Panc1 (cell line): Measurements from ENCODE around the gene KASH5. TPM values are rescaled to one million over a fixed set of nuclear protein-coding genes. Genes with fewer than 3 reads are reported as not detected.

Source experiments
- ATAC-seq: fragments of 200-7000 bp; cut with Tn5 transposase; 2 replicates; pipeline ENCODE4 v1.9.1; 2020; ENCODE audit warnings: mild to moderate bottlenecking, moderate library complexity
- BruUV-seq: library from RNA; stranded (reverse); fragments of 400-500 nt; replicated peaks from 2 replicates; lab custom pipeline; 2021; lab: Mats Ljungman, UMichigan
- CTCF ChIA-PET: fragments of 300-600 bp; sonication (Branson Sonifier 250); formaldehyde crosslinking; loops from one replicate; lab custom pipeline; 2022; ENCODE audit warnings: antibody characterized with exemption; lab: Charles Lee
- POLR2A ChIA-PET: fragments of 300-600 bp; sonication (Branson Sonifier 250); formaldehyde crosslinking; loops from one replicate; lab custom pipeline; 2022; ENCODE audit warnings: antibody characterized with exemption; lab: Charles Lee
- DNase-seq: peaks from one replicate; pipeline ENCODE4 v3.0.0-alpha.2; 2010; ENCODE audit warnings: low read depth, low spot score
- H3K27ac ChIP-seq: 2 replicates; pipeline ENCODE4 v1.5.1; 2011; ENCODE audit warnings: mild to moderate bottlenecking, low read length, inconsistent platforms
- H3K27me3 ChIP-seq: fragments of 200-500 bp; sonication (Bioruptor generic); 2 replicates; pipeline ENCODE4 v1.6.0; 2014; ENCODE audit warnings: low read length, inconsistent platforms; ENCODE audit not compliant: control insufficient read depth, insufficient read depth
- H3K36me3 ChIP-seq: fragments of 200-500 bp; sonication (Bioruptor generic); 2 replicates; pipeline ENCODE4 v1.5.1; 2014; ENCODE audit warnings: inconsistent platforms, mild to moderate bottlenecking, low read length, moderate library complexity; ENCODE audit not compliant: control insufficient read depth, insufficient read depth
- H3K4me1 ChIP-seq: 2 replicates; pipeline ENCODE4 v1.5.1; 2011; ENCODE audit warnings: inconsistent platforms, mild to moderate bottlenecking, low read length, moderate library complexity; ENCODE audit not compliant: control insufficient read depth, insufficient read depth
- H3K4me3 ChIP-seq, 2 experiments: 2 replicates each; pipeline ENCODE4 v1.5.1; 2011 to 2012; ENCODE audit warnings: low read depth in 2 of 2, low read length in 2 of 2, mild to moderate bottlenecking in 2 of 2, inconsistent platforms in 1 of 2, moderate library complexity in 1 of 2
- H3K9me3 ChIP-seq: fragments of 200-500 bp; sonication (Bioruptor generic); 2 replicates; pipeline ENCODE4 v1.5.1; 2014; ENCODE audit warnings: low read depth, mild to moderate bottlenecking, inconsistent platforms, low read length, moderate library complexity; ENCODE audit not compliant: control insufficient read depth, insufficient read depth
- CTCF ChIP-seq: fragments of 450-650 bp; IDR thresholded peaks from 2 replicates; pipeline ENCODE4 v1.5.1; 2017; ENCODE audit warnings: mild to moderate bottlenecking
- POLR2AphosphoS5 ChIP-seq: IDR thresholded peaks from 2 replicates; pipeline ENCODE4 v1.6.1; 2012; ENCODE audit warnings: mild to moderate bottlenecking, low read depth, low read length, moderate library complexity
- SIN3A ChIP-seq: IDR thresholded peaks from 2 replicates; pipeline ENCODE4 v1.6.1; 2012; ENCODE audit warnings: low read depth, mild to moderate bottlenecking, low read length, moderate library complexity, borderline replicate concordance; ENCODE audit not compliant: insufficient read depth
- TCF7L2 ChIP-seq: IDR thresholded peaks from 2 replicates; pipeline ENCODE4 v1.6.1; 2011; ENCODE audit warnings: mild to moderate bottlenecking, low read depth, low read length, inconsistent platforms
- in situ Hi-C: cut with HindIII; loops from 2 replicates; pipeline ENCODE4 v1.10.0; 2016; ENCODE audit warnings: low sequenced_read_pairs, low pct_unique_long_range_greater_than_20kb
- intact Hi-C: fragments of 100-400 bp; cut with micrococcal nuclease; formaldehyde crosslinking; loops from one replicate; pipeline ENCODE4 v1.10.0; 2022; ENCODE audit not compliant: unreplicated experiment
- total RNA-seq: library from RNA; stranded (reverse); gene quantifications from one replicate; pipeline ENCODE4 v1.2.1, GENCODE V29; 2021; ENCODE audit not compliant: unreplicated experiment
- TF ChIP-seq, protein P1 (sequence below), 2 experiments: IDR thresholded peaks; 2 replicates each; pipeline ENCODE4 v1.6.1; 2011 to 2012; ENCODE audit warnings: low read depth in 2 of 2, control low read depth in 1 of 2, low read length in 1 of 2, mild to moderate bottlenecking in 1 of 2, moderate library complexity in 1 of 2; ENCODE audit not compliant: insufficient read depth in 1 of 2

The KASH5 gene
- total RNA-seq, 1 experiment from 2014 or later = not detected

- in situ Hi-C loops (no loop called here), intact Hi-C loops (no loop called here)
- ChIA-PET POLR2A (no interaction called here), CTCF (interaction anchor here (0.6 kb wide), 1 partner anchor 69 kb away, joined by 10 read pairs; no protein-coding TSS in a partner anchor)
- no peak overlapping the region for H3K27ac ChIP-seq
- TF ChIP-seq, protein P1, sequence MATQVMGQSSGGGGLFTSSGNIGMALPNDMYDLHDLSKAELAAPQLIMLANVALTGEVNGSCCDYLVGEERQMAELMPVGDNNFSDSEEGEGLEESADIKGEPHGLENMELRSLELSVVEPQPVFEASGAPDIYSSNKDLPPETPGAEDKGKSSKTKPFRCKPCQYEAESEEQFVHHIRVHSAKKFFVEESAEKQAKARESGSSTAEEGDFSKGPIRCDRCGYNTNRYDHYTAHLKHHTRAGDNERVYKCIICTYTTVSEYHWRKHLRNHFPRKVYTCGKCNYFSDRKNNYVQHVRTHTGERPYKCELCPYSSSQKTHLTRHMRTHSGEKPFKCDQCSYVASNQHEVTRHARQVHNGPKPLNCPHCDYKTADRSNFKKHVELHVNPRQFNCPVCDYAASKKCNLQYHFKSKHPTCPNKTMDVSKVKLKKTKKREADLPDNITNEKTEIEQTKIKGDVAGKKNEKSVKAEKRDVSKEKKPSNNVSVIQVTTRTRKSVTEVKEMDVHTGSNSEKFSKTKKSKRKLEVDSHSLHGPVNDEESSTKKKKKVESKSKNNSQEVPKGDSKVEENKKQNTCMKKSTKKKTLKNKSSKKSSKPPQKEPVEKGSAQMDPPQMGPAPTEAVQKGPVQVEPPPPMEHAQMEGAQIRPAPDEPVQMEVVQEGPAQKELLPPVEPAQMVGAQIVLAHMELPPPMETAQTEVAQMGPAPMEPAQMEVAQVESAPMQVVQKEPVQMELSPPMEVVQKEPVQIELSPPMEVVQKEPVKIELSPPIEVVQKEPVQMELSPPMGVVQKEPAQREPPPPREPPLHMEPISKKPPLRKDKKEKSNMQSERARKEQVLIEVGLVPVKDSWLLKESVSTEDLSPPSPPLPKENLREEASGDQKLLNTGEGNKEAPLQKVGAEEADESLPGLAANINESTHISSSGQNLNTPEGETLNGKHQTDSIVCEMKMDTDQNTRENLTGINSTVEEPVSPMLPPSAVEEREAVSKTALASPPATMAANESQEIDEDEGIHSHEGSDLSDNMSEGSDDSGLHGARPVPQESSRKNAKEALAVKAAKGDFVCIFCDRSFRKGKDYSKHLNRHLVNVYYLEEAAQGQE (IDR thresholded peaks at IDR 0.05; ENCODE audit: insufficient read depth in 1 of 2, low read depth in 2 of 2, low read length in 1 of 2) = no peak
- TF ChIP-seq POLR2AphosphoS5 (no peak), TCF7L2 (no peak), SIN3A (no peak), CTCF (no peak)
- no TSS peak for BruUV-seq
- H3K4me1 ChIP-seq = no peaks in the 10 kb centered on the region
- H3K9me3 ChIP-seq = no peaks in the 10 kb centered on the region
- no peak for ATAC-seq
- no peak overlapping the region for H3K4me3 ChIP-seq
- no peaks in the 10 kb centered on the region for H3K36me3 ChIP-seq
- no peak for DNase-seq
- H3K27me3 ChIP-seq = no peaks in the 10 kb centered on the region
Measured at GRCh38 chr19:49374665-49375434, 13.2 kb upstream of the KASH5 start.

DNA sequence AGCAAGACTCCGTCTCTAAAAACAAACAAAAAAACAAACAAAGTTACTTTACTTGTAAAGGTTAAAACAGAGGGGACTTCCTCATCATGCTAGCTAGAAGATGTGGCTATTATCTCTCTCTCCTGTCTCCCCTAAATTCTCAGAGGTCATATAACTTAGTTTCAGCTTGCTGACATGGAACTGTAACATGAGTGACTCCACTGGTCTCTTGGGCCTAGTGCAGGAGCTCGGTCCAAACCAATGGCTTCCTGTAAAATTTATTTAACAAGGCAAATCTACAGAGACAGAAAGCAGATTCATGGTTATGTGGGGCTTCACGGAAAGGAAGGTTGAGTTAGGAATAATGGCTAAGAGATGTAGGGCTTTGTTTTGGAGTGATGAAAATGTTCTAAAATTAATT is 9.5 kb upstream of the KASH5 start:
- no TSS peak for BruUV-seq
- no peak overlapping the region for H3K27ac ChIP-seq
- H3K4me3 ChIP-seq = no peak overlapping the region
- peaks cover 8% of the 10 kb centered on the region; the same call in 1 of the 2 replicates for H3K9me3 ChIP-seq
- no peaks in the 10 kb centered on the region for H3K27me3 ChIP-seq
- TF ChIP-seq, protein P1 (IDR thresholded peaks at IDR 0.05; ENCODE audit: insufficient read depth in 1 of 2, low read depth in 2 of 2, low read length in 1 of 2) = no peak
- no peak for TF ChIP-seq POLR2AphosphoS5
- no peak for TF ChIP-seq SIN3A
- TF ChIP-seq TCF7L2 = no peak
- no peak for TF ChIP-seq CTCF
- H3K4me1 ChIP-seq = no peaks in the 10 kb centered on the region
- CTCF ChIA-PET = no interaction called here
- intact Hi-C loops = no loop called here
- ATAC-seq = no peak
- no peak for DNase-seq
- in situ Hi-C loops = no loop called here
- H3K36me3 ChIP-seq = no peaks in the 10 kb centered on the region
- POLR2A ChIA-PET = no interaction called here
